GM19397 (cell line): Measurements from ENCODE around the gene SAMD8.
A peak's percentile ranks its signal among the peaks of the same experiment; 100 is the strongest.

Source experiments
- ATAC-seq: cut with Tn5 transposase; IDR thresholded peaks from one replicate; pipeline ENCODE4 v1.9.1; 2021; ENCODE audit warnings: mild to moderate bottlenecking, moderate library complexity; ENCODE audit not compliant: unreplicated experiment

Gene SAMD8

GRCh38 chr10:75084834-75085384 is 26.5 kb upstream of the SAMD8 start:
- ATAC-seq: no peak

- ATAC-seq: no peak
Measured at GRCh38 chr10:75086278-75086934, 25.1 kb upstream of the SAMD8 start.

GRCh38 chr10:75088640-75089039 is 22.8 kb upstream of the SAMD8 start:
- ATAC-seq: no peak

- ATAC-seq: no peak
Measured at GRCh38 chr10:75089634-75090033, 21.8 kb upstream of the SAMD8 start.

- no peak for ATAC-seq
Measured at GRCh38 chr10:75091146-75091545, 20.3 kb upstream of the SAMD8 start.

- ATAC-seq: no peak
Measured at GRCh38 chr10:75094465-75094864, 17.0 kb upstream of the SAMD8 start.

GRCh38 chr10:75095631-75096030 is 15.8 kb upstream of the SAMD8 start:
- no peak for ATAC-seq

GRCh38 chr10:75096749-75097148 is 14.7 kb upstream of the SAMD8 start:
- ATAC-seq: no peak

GRCh38 chr10:75097666-75098285 is 13.7 kb upstream of the SAMD8 start:
- ATAC-seq: no peak

- ATAC-seq: no peak
Measured at GRCh38 chr10:75098902-75099673, 12.4 kb upstream of the SAMD8 start.

- ATAC-seq: peak; percentile 71
Measured at GRCh38 chr10:75099952-75100763, 11.3 kb upstream of the SAMD8 start.

- no peak for ATAC-seq
Measured at GRCh38 chr10:75100764-75101291, 10.6 kb upstream of the SAMD8 start.

- ATAC-seq: no peak
Measured at GRCh38 chr10:75101416-75102251, 9.8 kb upstream of the SAMD8 start.

- no peak for ATAC-seq
Measured at GRCh38 chr10:75102830-75103673, 8.4 kb upstream of the SAMD8 start.

- no peak for ATAC-seq
Measured at GRCh38 chr10:75103881-75104686, 7.4 kb upstream of the SAMD8 start.

GRCh38 chr10:75104842-75105241 is 6.6 kb upstream of the SAMD8 start:
- no peak for ATAC-seq

- no peak for ATAC-seq
Measured at GRCh38 chr10:75105576-75106197, 5.8 kb upstream of the SAMD8 start.

GRCh38 chr10:75106242-75106641 is 5.2 kb upstream of the SAMD8 start:
- no peak for ATAC-seq
